Activated T-helper 1 cell treated with anti-CD3 and anti-CD28 coated beads, Interleukin-12 subunit alpha, Interleukin-12 subunit beta, Interleukin-2, Interleukin-4 antibody, amounts not matched to agents 30 ng/mL and 10 ng/mL and 1 ng/mL, durations not matched to agents 14 hours and 24 hours and 36 hours (primary cell): ENCODE measurements around the gene RIC8A. TPM values are rescaled to one million over a fixed set of nuclear protein-coding genes. Genes with fewer than 3 reads are reported as not detected.

ENCODE experiments used
- DNase-seq: peaks from one replicate; pipeline ENCODE4 v3.0.0; 2021; ENCODE audit warnings: low spot score
- H3K27ac Mint-ChIP-seq: one replicate; pipeline ENCODE4 v1.8.0; 2021; ENCODE audit warnings: mild to moderate bottlenecking, mixed read lengths
- H3K27me3 Mint-ChIP-seq: one replicate; pipeline ENCODE4 v1.8.0; 2022; ENCODE audit warnings: mild to moderate bottlenecking, moderate library complexity, mixed read lengths; ENCODE audit not compliant: insufficient read depth
- H3K36me3 Mint-ChIP-seq: one replicate; pipeline ENCODE4 v1.8.0; 2021; ENCODE audit warnings: low read depth, mixed read lengths
- H3K4me1 Mint-ChIP-seq: one replicate; pipeline ENCODE4 v1.8.0; 2021; ENCODE audit warnings: low read depth, mixed read lengths
- H3K4me3 Mint-ChIP-seq: one replicate; pipeline ENCODE4 v1.8.0; 2021; ENCODE audit warnings: mild to moderate bottlenecking, moderate library complexity, mixed read lengths
- H3K9me3 Mint-ChIP-seq: one replicate; pipeline ENCODE4 v1.8.0; 2021; ENCODE audit warnings: mixed read lengths
- intact Hi-C: fragments of 100-400 bp; cut with micrococcal nuclease; formaldehyde crosslinking; loops from one replicate; pipeline ENCODE4 v1.15.1; 2024
- total RNA-seq: library from RNA; stranded (reverse); gene quantifications from 2 replicates; pipeline ENCODE4 v1.2.3, GENCODE V29; 2022

The RIC8A gene
- total RNA-seq, 1 donor from 2014 or later = 132 TPM

GRCh38 chr11:250740-251299 lies 43.3 kb downstream of the RIC8A start:
- H3K27ac Mint-ChIP-seq = peak overlapping the region; percentile 1
- intact Hi-C loops = loop anchor here (2.0 to 5.0 kb wide), 3 partner anchors 36 to 104 kb away; partner anchors contain the start of gene PGGHG
- peaks cover 26% of the 10 kb centered on the region for H3K4me1 Mint-ChIP-seq
- DNase-seq = peak; percentile 65
- H3K9me3 Mint-ChIP-seq = no peaks in the 10 kb centered on the region
- peaks cover 64% of the 10 kb centered on the region for H3K36me3 Mint-ChIP-seq
- no peaks in the 10 kb centered on the region for H3K27me3 Mint-ChIP-seq
- H3K4me3 Mint-ChIP-seq = no peak overlapping the region

- Mint-ChIP-seq H3K9me3 (no peaks in the 10 kb centered on the region), H3K4me3 (no peak overlapping the region), H3K27me3 (no peaks in the 10 kb centered on the region), H3K27ac (peak overlapping the region; percentile 80), H3K4me1 (peaks cover 26% of the 10 kb centered on the region), H3K36me3 (peaks cover 61% of the 10 kb centered on the region)
- intact Hi-C loops = loop anchor here (2.0 to 5.0 kb wide), 3 partner anchors 36 to 103 kb away; partner anchors contain the start of gene PGGHG
- no peak for DNase-seq
Observed at GRCh38 chr11:251550-251949, 44.0 kb downstream of the RIC8A start.

DNA sequence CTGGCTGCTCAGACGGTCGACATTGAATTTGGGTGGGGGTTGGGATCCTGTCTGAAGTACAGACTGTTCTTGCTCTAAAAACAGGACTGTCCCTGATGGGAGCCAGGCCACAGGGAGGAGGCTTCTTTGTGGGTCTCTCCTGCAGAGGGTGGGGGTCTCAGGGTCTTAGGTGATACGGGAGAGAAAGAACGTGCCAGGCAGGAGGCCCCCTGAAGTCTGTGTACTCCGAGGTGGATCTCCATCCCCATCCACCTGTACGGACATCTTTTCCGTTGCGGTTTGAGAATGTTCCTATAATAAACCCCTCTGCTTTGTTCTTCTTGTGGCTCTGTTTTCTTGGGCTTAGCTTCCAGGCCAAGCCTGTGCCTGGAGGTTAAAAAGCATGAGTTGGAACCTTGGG lies 45.2 kb downstream of the RIC8A start:
- Mint-ChIP-seq H3K4me1 (peaks cover 26% of the 10 kb centered on the region), H3K27me3 (no peaks in the 10 kb centered on the region), H3K36me3 (peaks cover 51% of the 10 kb centered on the region), H3K9me3 (no peaks in the 10 kb centered on the region), H3K4me3 (no peak overlapping the region), H3K27ac (no peak overlapping the region)
- DNase-seq = no peak
- intact Hi-C loops = loop anchor here (5.0 kb wide), 1 partner anchor 35 kb away; the partner anchor contains the start of gene PGGHG

DNA sequence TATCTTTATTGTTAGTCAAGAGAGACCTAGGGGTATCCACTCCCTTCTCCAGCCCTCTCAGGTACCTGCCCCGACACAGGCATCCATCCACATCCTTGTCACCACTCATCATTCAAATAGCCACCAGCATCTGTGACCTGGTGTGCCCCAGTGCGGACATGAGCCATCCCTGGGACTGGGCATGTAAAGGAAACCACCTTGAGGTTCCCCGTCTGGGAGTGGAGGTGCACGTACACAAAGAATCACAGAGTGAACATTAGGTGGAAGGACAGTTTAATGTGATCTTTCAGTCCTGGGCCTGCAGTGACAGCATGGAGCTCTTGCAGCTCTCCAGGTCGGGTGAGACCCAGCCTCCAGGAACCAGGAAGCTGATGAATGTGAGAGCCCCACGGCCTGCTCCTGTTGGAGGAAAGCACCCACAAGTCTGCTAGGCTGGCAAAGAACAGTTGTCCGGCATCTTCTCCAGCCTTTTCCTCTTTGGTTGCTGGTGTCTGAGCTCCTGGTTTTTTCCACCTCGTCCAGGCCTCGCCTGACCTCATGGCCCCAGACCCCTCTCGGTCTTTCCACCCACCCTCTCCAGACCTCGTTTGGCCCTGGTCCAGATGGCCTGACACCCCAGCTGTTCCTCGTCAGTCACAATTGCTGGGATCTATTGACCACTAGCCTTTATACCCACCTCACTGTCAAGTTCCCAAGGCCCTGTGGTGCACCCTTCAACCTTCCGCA lies 45.8 kb downstream of the RIC8A start:
- Mint-ChIP-seq H3K9me3 (no peaks in the 10 kb centered on the region), H3K36me3 (peaks cover 46% of the 10 kb centered on the region), H3K27ac (no peak overlapping the region), H3K27me3 (peaks cover 5% of the 10 kb centered on the region), H3K4me1 (peaks cover 26% of the 10 kb centered on the region), H3K4me3 (no peak overlapping the region)
- DNase-seq = no peak
- intact Hi-C loops = loop anchor here (5.0 kb wide), 1 partner anchor 34 kb away; the partner anchor contains the start of gene PGGHG

DNA sequence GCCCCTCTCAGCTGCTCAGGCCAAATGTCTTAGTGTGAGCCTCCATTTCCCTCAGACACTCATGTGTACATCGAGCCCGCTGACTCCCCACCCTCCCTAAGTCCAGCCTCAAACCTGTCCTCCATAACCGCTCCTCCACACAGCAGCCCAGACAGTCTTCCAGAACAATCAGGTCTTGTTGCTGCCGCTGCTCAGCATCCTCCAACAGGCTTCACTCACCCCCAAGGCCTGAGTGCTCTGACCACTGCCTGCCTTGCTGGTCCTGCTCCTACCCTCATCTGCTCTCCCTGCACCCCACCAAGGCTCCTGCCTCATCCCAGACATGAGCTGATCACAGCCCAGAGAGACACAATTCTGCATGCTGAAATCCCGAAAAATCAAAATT lies 46.4 kb downstream of the RIC8A start:
- H3K36me3 Mint-ChIP-seq = peaks cover 40% of the 10 kb centered on the region
- intact Hi-C loops = loop anchor here (5.0 kb wide), 1 partner anchor 33 kb away; the partner anchor contains the start of gene PGGHG

DNA sequence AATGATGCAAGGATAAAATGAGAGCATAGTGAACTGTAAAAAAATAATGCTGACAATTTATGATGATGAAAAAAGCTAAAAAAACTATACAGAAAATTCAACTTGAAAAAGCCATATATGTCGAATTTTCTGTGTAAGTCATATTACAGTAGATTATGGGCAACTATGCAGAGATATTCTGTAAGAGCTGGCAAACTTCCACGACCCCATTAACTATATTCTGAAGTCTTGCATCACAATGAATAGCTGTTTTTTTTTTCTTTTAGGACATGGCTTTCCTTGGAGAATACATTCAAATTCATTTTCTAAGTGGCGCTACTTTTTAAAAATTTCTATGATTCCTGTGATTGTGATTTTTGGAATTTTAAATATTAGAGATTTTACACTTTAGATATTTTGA lies 47.7 kb downstream of the RIC8A start:
- intact Hi-C loops = no loop called here
- DNase-seq = no peak
- H3K9me3 Mint-ChIP-seq = no peaks in the 10 kb centered on the region

More for the DNA sequence above, 46.4 kb downstream of the RIC8A start:
- Mint-ChIP-seq H3K27me3 (peaks cover 8% of the 10 kb centered on the region), H3K27ac (peak overlapping the region; percentile 34), H3K4me3 (no peak overlapping the region), H3K9me3 (no peaks in the 10 kb centered on the region), H3K4me1 (peaks cover 21% of the 10 kb centered on the region)
- no peak for DNase-seq

DNA sequence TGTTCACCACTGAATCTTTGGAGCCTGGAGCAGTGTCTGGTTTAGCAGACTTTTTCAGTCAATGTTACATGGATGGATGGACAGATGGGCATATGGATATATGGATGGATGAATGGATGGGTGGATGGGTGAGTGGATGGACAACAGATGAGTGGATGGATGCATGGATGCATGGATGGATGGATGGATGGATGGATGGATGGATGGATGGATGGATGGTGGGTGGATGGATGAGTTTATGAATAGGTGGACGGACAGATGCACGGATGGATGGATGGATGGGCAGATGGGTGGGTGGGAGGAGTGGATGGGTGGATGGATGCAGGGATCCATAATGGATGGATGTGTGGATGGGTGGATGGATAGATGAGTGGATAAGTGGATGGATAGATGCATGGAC lies 48.3 kb downstream of the RIC8A start:
- H3K36me3 Mint-ChIP-seq = peaks cover 29% of the 10 kb centered on the region
- peaks cover 9% of the 10 kb centered on the region for H3K4me1 Mint-ChIP-seq
- intact Hi-C loops = no loop called here
- H3K9me3 Mint-ChIP-seq = no peaks in the 10 kb centered on the region
- DNase-seq = no peak
- peaks cover 8% of the 10 kb centered on the region for H3K27me3 Mint-ChIP-seq
- H3K27ac Mint-ChIP-seq = no peak overlapping the region
- H3K4me3 Mint-ChIP-seq = no peak overlapping the region

More for the DNA sequence above, 47.7 kb downstream of the RIC8A start:
- H3K4me1 Mint-ChIP-seq = peaks cover 15% of the 10 kb centered on the region
- H3K27ac Mint-ChIP-seq = no peak overlapping the region
- peaks cover 8% of the 10 kb centered on the region for H3K27me3 Mint-ChIP-seq
- peaks cover 34% of the 10 kb centered on the region for H3K36me3 Mint-ChIP-seq
- no peak overlapping the region for H3K4me3 Mint-ChIP-seq

- Mint-ChIP-seq H3K4me1 (no peaks in the 10 kb centered on the region), H3K9me3 (no peaks in the 10 kb centered on the region), H3K27me3 (peaks cover 8% of the 10 kb centered on the region), H3K4me3 (no peak overlapping the region), H3K36me3 (peaks cover 16% of the 10 kb centered on the region), H3K27ac (no peak overlapping the region)
- intact Hi-C loops = no loop called here
- DNase-seq = no peak
Observed at GRCh38 chr11:256952-257737, 49.6 kb downstream of the RIC8A start.

- Mint-ChIP-seq H3K27ac (no peak overlapping the region), H3K4me1 (no peaks in the 10 kb centered on the region)
Observed at GRCh38 chr11:257766-258493, 50.4 kb downstream of the RIC8A start.

GRCh38 chr11:259413-259812 lies 51.9 kb downstream of the RIC8A start:
- H3K27me3 Mint-ChIP-seq = peaks cover 10% of the 10 kb centered on the region
- H3K27ac Mint-ChIP-seq = no peak overlapping the region
- H3K4me1 Mint-ChIP-seq = no peaks in the 10 kb centered on the region
- H3K4me3 Mint-ChIP-seq = no peak overlapping the region
- peaks cover 1% of the 10 kb centered on the region for H3K36me3 Mint-ChIP-seq
- no peaks in the 10 kb centered on the region for H3K9me3 Mint-ChIP-seq
- DNase-seq = no peak
- intact Hi-C loops = no loop called here

More at GRCh38 chr11:257766-258493, 50.4 kb downstream of the RIC8A start:
- no peak for DNase-seq
- Mint-ChIP-seq H3K36me3 (peaks cover 10% of the 10 kb centered on the region), H3K4me3 (no peak overlapping the region), H3K27me3 (peaks cover 8% of the 10 kb centered on the region), H3K9me3 (no peaks in the 10 kb centered on the region)
- intact Hi-C loops = no loop called here

DNA sequence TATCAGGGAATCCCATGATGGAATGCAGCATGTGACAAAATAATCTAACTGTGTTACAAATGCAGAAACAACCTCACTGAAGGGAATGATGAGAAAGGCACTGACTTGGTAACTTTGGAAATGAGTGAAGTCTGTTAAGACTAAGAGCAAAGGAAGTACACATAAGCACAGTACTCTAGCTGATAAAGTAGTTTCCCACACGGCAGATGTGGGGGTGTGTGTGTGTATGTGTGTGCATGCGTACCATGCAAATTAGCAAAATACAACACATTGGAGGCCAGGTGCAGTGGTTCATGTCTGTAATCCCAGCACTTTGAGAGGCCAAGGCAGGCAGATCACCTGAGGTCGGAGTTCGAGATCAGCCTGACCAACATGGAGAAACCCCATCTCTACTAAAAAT lies 54.1 kb downstream of the RIC8A start:
- no peaks in the 10 kb centered on the region for H3K9me3 Mint-ChIP-seq
- no peak overlapping the region for H3K27ac Mint-ChIP-seq
- no peaks in the 10 kb centered on the region for H3K4me1 Mint-ChIP-seq
- intact Hi-C loops = no loop called here
- peaks cover 10% of the 10 kb centered on the region for H3K27me3 Mint-ChIP-seq
- no peak for DNase-seq
- H3K36me3 Mint-ChIP-seq = no peaks in the 10 kb centered on the region
- no peak overlapping the region for H3K4me3 Mint-ChIP-seq
